Colon (tissue), 2 donors: ENCODE results near the gene MEIS1.
"Not testable (repeated sequence)": the region's sequence is repeated elsewhere in the genome, so short reads cannot be mapped to it uniquely, and the experiment has no call there.

Experiments used
- FAIRE-seq: peaks from 2 replicates; lab custom pipeline; 2012; peaks lifted over from hg19 to GRCh38; lab: Jason Lieb, UNC
- donor health status: control.
- donor health status: control.

Gene MEIS1

GRCh38 chr2:66434679-66435548, at the start of gene MEIS1:
Gene MEIS1, plus strand, starts transcription at chr2:66435125. Its CDS starts 732 bp downstream, at chr2:66435857.
- no peak for FAIRE-seq

- FAIRE-seq: no peak
These were observed 47.7 kb upstream of the MEIS1 start for GRCh38 chr2:66387016-66387753.

DNA sequence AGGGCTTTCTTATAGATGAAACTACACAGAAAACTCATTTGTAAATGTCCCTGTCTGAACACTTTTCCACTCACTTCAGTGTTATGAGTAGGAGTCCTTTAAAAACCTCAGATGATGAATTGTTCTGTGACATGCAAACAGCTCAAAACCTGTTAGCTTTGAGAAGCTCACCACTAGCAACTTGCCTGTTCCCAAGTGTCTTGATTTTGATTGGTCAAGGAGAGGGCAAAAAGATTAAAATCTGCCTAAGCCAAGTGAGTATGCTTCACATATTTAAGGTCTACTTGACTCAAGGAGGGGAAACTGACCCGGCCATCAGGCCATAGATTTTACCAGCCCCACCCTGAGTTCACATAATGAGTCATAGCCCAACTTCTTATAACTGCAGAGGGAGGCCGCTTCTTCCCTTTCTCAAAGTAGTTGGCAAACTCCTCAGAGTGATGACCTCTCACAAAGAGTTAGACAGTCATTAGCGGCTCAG, 45.2 kb upstream of the MEIS1 start:
- FAIRE-seq: no peak

- no peak for FAIRE-seq
These were observed 44.8 kb upstream of the MEIS1 start for GRCh38 chr2:66390152-66390551.

DNA sequence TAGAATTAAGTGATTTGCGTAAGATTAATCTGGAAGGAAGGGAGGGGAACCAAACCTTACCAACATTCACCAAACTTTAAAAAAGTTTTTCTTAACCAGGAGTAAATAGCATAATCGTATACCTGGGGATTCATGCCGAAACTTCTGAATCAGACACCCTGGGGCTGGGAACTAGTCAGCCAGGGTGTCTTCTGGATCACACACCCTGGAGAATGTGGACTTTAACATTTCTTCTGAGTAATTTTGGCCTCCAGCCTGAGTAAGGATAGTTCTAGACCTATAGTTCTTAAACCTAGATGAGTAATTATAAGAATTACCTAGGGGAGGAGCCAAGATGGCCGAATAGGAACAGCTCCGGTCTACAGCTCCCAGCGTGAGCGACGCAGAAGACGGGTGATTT, 44.1 kb upstream of the MEIS1 start:
- no peak for FAIRE-seq

DNA sequence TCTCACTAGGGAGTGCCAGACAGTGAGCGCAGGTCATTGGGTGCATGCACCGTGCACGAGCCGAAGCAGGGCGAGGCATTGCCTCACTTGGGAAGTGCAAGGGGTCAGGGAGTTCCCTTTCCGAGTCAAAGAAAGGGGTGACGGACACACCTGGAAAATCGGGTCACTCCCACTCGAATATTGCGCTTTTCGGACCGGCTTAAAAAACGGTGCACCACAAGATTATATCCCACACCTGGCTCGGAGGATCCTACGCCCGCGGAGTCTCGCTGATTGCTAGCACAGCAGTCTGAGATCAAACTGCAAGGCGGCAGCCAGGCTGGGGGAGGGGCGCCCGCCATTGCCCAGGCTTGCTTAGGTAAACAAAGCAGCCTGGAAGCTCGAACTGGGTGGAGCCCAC, 43.7 kb upstream of the MEIS1 start:
- not testable (repeated sequence) for FAIRE-seq

DNA sequence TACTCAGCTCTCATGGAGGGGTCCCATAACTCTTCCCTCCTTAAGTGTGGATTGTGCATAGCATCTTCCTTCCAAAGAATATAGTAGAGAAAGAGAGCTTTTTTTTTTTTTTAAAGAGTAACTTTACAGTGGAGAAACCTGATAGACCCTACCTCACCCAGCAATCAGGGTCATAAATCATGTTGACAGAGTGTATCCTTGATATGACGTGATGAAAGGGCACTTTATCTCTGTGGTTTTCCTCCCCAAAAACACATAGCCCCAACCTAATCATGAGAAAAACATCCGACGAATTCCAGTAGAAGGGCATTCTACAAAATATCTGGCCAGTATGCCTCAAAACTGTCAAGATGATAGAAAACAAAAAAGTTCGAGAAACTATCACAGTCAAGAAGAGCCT, 29.5 kb upstream of the MEIS1 start:
- no peak for FAIRE-seq

GRCh38 chr2:66408905-66409304, 26.0 kb upstream of the MEIS1 start:
- FAIRE-seq: no peak

DNA sequence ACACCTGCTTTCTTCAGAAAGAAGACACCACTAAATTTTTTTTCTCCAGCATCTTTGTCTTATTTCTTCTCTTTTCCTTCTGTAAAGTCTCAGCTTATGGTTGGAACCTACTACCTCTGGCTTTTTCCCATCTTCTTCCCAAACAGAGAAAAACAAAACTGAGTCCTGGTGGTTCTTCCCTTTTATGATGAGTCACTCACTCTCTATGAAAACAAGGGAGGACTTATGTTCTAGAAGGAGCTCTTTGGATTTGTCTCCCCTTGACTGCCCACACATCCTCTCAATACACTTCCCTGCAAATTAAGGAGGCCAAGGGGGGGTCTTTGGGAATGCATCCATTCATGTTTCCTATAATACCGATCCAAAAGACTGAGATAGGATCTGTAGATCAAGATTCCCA, 22.1 kb upstream of the MEIS1 start:
- FAIRE-seq: no peak

GRCh38 chr2:66414896-66415295, 20.0 kb upstream of the MEIS1 start:
- FAIRE-seq: no peak

DNA sequence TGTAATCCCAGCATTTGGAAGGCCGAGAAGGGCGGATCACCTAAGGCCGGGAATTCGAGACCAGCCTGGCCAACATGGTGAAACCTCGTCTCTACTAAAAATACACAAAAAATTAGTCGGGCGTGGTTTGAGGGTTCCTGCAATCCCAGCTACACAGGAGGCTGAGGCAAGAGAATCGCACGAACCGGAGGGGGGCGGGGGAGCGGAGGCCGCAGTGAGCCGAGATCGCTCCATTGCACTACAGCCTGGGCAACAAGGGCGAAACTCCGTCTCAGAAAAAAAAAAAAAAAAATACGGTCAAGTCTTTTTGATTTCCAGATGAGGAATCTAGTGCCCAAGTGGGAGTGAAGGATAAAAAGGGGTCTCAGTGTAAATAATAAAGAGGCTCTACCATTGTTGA, 16.5 kb upstream of the MEIS1 start:
- FAIRE-seq: no peak

- FAIRE-seq: no peak
These were observed 13.3 kb upstream of the MEIS1 start for GRCh38 chr2:66421612-66422011.

DNA sequence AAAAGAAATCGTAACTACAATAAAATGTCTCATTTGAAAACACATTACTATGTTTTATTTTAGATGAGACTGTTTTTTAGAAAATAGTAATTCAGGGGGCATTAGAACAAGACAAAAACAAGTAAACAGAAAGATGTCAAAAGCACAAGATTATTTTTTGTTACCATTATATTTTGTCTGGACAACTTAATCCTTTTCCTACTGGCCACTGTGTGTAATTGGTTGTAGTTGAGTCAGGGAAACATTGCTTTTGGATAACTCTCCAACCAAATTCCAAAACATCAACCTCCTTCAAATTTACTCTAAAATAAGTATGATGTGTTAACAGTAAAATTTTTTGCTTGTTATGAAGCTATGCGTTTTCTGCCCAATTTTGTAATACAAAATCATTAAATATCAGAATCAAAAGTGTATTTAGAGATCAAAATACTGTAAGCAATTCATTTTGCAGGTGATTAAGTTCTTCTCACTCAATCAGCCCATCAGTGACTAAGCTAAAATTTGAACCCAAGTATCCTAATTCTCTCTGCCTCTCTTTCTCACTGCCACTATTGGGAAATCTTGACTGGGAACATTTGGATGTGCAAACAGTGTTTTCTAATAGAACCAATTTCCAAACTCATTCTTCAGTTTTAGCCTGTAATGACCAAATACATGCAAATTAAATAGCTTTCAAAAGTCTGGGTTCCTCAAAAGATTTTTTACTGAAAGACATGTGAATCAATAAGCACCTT, 11.4 kb upstream of the MEIS1 start:
- no peak for FAIRE-seq

DNA sequence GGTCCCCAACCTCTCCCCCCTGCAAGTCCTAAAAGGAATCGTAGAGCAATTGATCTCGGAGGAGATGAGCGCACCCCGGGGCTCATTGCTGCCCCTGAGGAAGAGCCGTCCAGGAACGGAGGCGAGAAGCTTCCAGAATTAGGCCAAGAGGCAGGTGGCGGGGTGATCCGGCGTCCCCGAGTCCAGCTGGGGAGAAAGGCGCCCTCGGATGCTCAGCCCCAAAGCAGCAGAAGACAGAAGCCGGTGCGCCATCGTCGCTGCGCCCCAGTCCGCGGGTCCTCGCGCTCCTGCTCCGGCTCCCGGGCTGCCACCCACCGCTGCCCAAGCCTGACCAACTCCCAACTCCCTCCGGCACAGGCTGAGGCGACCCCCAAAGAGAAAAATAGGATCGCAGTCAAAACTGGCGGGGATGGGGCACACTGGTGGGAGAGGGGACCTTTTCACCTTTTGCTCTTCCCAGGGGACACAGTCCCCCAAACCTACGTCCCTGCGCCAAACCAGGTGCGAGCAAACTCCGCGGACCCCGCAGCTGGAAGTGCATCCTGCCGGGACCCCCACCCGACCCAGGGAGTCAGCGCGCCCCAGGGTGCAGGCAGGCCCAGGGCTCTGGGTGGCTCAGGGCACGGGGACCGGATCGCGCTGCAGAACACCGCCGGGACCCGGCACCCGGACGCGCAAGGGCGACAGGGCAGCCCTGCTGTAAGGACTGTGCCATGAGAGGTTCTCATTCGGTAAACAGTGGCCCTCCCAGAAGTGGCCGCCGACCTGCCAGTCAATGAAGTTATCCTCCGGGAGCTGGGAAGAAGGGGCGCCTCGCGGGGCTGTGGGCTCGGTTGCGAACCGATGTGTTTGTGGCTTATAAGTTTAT, 8.4 kb upstream of the MEIS1 start:
- no peak for FAIRE-seq

DNA sequence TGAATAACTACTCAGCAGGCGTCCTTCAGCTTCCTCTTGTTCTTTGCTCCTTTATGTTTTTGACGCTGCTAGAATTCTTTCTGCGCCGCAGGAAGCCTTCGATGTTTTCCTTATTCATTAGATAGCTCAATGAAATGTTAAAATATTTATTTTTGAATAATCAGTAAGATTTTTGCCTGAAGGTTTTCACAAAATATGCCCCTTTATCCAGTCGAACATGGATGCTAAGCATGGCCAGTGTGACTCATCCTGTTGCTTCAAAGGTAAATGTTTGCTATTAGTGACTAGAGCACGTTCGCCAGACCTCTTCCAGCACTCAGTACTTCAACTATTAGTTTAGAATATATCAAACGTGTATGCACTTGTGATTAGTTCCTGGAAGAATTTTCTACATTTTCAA, 7.6 kb upstream of the MEIS1 start:
- no peak for FAIRE-seq

DNA sequence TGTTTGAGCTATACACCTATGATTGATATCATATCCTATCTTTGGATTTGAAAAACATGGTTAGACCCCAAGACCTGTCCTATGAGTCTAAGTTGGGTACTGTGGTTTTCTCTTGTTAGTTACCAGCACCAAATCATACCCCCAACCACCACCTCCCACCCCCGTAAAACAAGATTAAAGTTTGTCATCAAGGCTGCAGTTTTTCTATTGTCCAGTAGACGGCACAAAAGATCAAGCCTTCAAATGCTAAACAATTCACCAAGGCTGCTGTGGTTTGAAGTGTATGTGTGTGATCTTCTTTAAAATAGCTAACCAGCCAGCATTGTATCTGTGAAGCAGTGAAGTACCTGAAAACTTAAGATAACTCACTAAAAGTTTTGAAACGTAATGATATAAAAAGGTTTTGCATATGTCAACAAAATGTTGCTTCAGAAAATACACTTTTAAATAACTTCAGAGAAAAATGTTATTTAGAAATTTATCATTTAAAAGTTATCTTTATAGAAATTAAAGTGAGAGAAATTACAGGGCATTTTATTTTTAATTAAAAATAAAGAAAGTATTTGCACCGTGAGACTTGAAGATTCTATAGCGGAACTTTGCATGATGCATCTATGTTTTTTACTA, 5.8 kb upstream of the MEIS1 start:
- FAIRE-seq: no peak

DNA sequence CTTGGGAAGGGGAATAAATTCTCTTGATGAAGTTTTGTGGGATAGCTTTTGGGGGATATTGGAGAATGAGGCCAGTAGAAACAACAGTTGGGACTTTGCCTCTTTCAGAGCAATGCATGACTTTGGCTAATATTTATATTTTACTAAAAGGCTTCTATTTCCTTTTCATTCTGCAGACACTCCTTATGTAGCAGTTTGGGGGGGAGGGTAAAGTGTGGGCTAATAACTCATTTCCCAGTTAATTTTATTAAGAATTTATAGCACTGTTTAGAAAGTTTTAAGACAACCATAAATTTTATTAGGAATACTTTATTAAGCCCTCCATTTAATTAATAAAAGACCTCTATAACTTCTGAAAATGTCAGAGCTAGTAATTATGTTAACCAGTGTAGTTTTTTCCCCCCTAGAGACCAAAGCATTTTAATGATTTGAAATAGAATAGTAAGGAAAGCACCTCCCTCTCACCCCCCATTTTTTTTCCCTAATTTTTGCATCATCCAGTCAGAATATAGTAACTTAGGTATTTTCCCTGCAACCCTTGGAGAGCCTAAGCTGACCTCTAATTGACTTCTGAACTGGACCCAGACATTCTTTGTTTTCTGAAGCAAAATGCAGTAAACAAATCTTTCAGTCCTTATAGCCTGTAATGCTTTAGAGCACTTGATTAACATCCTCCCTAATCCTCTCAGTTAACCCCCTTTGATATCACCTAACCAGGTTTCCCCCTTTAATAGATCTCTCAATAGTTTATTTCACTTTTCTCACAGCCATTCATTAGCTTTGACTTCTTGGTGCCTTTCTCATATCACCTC, 5.0 kb upstream of the MEIS1 start:
- FAIRE-seq: no peak

GRCh38 chr2:66430505-66431273, 4.2 kb upstream of the MEIS1 start:
- no peak for FAIRE-seq

- FAIRE-seq: no peak
These were observed 3.7 kb upstream of the MEIS1 start for GRCh38 chr2:66431274-66431642.
